Activated CD4-positive, CD25-positive, alpha-beta regulatory T cell treated with anti-CD3 and anti-CD28 coated beads, Interleukin-2, amount 50 U/mL, for 72 hours (primary cell): ENCODE data around the gene EEF1E1.
"Not testable (repeated sequence)": the region's sequence is repeated elsewhere in the genome, so short reads cannot be mapped to it uniquely, and the experiment has no call there.

ENCODE experiments used
- DNase-seq: peaks from one replicate; pipeline ENCODE4 v3.0.0; 2021

EEF1E1 gene

DNA sequence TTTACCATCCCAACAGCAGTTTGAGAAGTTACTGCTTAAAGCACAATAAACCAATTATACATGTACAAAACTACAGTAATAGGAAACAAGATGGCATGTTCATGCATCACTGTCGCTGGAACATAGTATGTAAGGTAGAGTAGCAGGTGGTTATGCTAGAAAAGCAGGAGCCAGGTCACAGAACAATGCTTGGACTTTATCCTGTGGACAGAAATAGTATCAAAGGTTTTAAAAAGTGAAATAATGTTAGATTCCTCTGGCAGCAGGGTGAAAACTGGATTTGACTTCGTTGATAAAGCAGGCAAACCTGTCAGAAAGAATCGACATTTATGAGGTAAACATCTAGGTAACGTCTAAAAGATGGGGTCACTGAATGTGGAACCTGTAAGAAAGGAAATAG is 40.6 kb downstream of the EEF1E1 start:
- DNase-seq: no peak

DNA sequence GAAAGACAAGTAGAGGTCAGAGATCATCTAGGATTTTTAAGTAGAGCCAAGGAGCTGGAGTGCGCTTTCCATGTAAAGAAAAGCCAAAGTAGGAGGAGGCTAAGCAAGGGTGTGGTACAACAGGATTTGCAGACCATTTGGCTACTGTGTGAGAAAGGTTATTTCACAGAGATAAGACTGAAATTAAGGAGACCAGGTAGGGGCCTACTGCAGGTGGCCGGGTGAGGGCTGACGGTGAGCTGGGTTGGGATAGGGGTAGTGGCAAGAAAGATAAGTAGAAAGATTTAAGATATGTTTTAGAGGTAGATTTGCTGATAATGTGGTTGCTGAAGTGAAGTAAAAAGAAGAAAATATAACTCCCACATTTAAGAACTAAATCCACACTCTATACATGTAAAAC is 42.0 kb downstream of the EEF1E1 start:
- no peak for DNase-seq

DNA sequence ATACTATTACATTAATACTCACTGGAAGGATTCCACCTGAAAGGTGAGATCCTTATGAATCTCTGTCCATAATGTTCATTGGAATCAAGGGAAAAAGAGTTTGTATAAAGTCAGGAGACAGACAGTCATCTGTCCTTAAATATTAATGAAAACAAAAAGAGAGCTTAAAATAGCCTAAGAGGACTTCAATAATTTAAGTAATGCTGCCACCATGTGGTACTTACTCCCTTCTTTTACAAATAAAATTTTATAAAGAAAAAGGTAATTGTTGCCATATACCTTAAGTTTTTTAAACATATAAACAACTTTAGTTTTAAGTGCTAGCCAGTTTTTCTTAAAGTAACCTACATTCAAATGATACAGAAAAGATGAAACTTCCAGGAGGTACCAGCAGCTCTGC is 43.2 kb downstream of the EEF1E1 start:
- DNase-seq: no peak

DNA sequence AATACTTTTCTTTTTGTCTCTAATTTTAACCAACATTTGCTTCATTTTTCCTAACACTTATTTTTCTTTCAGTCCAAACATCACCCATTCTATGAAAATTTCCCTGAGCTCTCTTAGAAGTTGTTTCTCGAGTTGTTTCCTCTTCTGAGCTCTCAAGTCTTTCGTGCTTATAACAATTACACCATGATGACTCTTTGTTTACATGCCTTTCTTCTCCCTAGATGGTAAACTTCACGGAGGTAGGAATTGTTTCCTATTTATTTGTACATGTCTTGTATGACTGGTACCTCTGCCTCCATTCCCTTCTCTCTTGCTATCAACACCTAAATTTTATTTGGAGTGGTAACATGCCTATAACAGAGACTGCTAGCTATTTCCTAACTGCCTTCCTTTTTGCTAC is 44.6 kb downstream of the EEF1E1 start:
- DNase-seq: no peak

DNA sequence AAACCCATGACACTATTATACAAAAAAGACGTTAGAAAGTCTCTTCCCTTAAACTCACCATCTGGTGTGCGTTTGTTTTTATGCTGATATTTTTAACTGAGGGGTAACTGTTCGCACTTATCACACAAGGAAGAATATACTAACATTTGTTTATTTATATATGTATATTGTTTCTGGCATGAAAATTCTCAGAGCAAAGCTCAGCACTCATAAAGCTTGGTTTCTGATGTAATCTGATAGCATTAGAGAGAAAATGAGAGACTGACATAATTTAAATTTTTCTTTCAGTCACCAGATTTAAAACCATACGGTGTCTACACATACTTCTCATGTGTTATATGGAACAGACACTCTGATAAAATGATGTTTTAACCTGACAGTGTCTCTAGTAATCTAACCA is 45.1 kb downstream of the EEF1E1 start:
- no peak for DNase-seq

DNA sequence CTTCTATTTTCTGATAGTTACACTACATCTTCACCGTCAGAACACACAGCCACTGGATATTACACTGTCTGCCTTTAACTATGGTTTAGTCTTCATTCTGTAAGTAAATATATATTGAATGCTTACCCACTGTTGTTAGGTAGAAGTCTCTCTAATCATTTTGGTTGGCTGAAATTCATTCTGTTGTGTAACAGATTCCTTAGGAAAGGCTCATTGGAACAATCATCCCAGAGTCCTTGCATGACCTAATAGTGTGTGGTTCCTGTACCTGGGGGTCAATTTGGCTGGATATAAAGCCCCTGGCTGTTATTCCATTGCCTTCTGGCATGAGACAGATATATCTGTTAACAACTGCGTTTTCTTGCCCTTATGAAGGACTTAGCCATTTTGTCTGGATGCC is 48.1 kb downstream of the EEF1E1 start:
- no peak for DNase-seq

DNA sequence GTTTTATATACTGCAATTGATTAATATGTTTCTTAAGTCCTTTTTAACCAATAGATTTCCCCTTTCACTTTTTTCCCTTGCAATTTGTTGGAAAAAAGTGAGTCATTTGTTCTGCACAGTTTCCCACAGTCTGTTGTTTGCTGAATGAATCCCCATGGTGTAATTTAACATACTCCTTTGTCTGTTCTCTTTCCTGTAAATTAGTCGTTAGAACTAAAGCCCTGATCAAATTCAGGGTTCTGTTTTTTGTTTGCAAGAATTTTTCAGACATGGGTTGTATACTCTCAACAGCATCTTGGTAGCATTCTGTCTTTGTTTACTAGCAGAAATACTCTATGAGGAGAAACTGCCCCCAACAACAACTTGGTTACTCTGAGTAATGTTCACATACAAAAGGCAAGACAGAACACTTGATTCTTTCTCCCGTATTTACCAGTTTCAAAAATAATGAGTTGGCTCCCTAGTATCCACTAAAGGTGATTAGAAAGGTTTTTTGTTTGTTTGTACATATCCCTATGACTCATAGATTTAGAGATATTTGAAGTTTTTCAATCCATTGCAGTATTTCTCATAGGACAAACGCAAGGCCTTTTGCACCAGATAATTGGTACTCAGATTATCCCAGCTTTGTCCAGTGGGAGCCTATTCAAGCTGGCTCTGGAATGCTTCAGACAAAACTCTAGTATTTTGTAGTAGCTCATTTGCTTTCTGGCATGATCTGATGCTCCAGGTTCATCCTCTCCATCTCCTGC is 54.6 kb downstream of the EEF1E1 start:
- no peak for DNase-seq

DNA sequence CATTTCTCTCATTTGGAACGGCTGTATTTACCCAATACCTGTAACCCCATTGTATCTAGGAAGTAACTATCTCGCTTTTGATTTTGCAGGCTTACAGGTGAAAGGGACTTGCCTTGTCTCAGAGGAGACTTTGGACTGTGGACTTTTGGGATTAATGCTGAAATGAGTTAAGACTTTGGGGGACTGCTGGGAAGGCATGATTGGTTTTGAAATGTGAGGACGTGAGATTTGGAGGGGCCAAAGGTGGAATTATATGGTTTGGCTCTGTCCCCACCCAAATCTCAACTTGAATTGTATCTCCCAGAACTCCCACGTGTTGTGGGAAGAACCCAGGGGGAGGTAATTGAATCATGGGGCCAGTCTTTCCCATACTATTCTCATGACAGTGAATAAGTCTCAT is 56.6 kb downstream of the EEF1E1 start:
- DNase-seq: not testable (repeated sequence)

DNA sequence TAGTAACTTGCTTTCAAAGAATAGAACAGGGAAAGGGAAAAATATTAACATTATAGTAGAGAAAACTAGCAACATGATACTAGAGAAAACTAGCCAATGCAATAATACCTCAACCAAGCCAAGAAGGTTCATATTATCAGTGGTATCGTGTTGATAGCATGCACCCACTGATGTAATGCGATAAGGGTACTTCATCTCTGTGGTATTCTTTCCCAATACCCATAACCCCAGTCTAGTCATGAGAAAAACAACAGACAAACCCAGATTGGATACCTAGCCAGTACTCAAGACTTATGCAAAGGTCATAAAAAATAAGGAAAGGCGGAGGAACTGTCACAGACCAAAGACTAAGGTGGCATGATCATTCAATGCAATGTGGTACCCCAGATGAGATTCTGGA is 59.1 kb downstream of the EEF1E1 start:
- DNase-seq: no peak

DNA sequence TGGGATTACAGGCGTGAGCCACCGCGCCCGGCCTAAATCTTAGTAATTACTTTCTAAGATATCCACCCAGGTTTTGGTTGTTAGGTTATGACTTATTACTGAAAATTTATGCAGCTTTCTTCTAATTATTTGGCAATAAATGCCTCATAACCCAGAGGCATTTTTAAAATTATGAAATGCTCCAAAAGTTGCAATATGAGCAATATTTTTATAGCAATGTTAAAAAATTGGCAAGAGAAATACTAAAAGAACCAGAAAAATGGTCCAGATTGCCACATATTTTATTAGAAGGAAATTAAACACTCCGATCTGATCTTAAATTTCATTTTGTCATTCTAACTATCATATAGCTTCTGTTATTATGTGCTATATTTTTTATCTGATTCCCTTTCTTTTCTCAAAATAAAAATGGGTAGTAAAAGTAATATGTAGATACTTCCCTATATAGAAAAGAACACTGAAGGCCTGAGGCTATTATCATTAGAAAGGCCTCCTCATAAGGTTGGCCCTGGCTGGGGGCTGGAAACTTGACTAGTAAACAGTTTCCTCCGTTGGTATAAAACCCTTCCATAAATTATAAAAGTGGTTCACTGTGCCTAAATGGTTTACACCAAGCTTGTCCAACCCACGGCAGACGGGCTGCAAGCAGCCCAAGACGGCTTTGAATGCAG is 60.3 kb downstream of the EEF1E1 start:
- DNase-seq: no peak

DNA sequence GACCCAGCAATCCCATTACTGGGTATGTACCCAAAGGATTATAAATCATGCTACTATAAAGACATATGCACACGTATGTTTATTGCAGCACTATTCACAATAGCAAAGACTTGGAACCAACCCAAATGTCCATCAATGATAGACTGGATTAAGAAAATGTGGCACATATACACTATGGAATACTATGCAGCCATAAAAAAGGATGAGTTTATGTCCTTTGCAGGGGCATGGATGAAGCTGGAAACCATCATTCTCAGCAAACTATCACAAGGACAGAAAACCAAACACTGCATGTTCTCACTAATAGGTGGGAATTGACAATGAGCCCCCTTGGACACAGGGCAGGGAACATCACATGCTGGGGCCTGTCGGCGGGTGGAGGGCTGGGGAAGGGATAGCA is 68.2 kb downstream of the EEF1E1 start:
- DNase-seq: not testable (repeated sequence)

DNA sequence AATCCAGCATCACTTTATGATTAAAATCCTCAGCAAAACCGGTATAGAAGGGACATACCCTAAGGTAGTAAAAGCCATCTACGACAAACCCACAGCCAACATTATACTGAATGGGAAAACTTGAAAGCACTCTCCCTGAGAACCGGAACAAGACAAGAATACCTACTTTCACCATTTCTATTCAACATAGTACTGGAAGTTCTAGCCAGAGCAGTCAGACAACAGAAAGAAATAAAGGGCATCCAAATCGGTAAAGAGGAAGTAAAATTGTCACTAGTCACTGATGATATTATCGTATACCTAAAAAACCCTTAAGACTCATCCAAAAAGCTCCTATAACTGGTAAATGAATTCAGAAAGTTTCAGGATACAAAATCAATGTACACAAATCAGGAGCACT is 71.4 kb downstream of the EEF1E1 start:
- DNase-seq: no peak
